GM19023 (cell line): Measurements from ENCODE around the gene ASB18.

Experiments
- ATAC-seq: cut with Tn5 transposase; IDR thresholded peaks from one replicate; pipeline ENCODE4 v1.9.1; 2021; ENCODE audit warnings: mild to moderate bottlenecking, moderate library complexity; ENCODE audit not compliant: unreplicated experiment

ASB18 gene

DNA sequence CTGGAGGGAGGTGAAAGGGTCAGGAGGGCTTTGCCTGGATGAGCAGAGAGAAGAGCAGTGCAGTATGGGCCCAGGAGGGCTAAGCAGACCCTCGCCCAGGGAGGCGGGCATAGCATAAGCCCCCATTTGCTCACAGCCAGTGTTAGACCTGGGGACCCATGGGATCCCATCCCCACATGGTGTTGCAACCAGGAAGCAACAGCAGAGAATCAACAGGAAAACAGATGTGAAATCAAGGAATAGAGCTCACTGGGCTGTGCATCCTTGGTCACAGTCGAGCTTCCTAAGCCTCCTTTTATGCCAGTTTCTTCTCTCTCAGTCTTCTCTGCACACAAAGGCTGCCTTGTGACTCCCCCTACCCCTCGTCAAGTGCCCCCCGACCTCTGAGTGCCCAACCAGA, 19.9 kb downstream of the ASB18 start:
- ATAC-seq: no peak

DNA sequence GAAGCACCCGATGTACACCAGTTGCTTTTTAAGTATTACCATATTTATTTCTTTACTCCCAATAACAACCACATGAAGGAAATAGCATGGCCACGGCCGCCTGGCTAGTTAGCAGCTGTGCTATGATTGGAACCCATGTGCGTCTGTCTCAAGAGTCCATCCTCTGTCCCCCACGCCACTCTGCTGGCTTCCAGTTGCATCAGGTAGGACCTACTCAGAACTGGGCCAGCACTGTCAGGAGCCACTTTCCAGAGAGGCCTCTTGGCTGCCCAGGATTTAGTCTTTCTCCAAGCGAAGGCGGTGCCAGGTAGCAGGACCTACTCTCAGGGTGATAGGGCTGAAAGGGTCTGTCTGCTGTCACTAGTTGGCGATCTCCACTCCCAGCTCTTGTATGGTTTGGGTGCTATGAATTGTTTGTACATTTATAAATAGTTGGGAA, 22.1 kb downstream of the ASB18 start:
- no peak for ATAC-seq

DNA sequence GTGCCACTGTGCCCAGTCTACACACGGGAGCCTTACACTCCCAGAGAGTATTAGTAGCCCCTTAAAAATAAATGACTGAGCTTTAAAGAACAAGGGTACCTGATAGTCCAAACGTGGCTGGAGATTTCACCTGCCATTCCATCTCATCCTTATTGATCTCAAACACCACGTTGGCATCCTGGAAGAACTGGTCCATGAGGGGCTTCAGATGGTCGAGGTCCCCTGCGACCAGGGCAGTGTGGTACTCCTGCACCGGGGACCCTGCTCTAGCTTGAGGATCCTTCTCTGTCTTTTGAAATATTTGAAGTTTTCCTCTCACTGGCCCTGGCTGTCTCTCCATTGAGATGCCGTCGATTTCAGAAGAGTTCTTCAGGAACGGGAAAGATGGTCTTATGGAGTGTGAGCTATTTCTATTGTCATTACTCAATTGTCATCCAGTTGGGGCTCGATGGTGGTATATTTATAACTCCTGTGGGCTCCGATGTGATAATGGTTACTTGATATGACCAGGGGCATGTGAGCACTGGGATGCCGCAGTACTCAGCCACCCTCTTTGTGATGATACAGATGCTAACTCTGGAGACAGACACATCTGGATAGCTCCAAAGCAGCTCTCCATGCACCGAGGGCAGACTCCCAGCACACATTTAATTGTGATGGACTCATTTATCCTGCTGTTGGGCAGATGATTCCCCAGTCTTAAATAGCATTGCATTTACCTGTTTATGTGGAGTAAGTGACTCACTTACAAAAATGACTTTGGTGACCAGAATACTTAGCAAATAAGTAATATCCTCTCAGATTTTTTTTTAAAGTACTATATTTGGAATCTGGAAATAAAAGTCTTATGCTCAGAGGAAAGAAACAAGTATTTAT, 22.8 kb downstream of the ASB18 start:
- no peak for ATAC-seq

DNA sequence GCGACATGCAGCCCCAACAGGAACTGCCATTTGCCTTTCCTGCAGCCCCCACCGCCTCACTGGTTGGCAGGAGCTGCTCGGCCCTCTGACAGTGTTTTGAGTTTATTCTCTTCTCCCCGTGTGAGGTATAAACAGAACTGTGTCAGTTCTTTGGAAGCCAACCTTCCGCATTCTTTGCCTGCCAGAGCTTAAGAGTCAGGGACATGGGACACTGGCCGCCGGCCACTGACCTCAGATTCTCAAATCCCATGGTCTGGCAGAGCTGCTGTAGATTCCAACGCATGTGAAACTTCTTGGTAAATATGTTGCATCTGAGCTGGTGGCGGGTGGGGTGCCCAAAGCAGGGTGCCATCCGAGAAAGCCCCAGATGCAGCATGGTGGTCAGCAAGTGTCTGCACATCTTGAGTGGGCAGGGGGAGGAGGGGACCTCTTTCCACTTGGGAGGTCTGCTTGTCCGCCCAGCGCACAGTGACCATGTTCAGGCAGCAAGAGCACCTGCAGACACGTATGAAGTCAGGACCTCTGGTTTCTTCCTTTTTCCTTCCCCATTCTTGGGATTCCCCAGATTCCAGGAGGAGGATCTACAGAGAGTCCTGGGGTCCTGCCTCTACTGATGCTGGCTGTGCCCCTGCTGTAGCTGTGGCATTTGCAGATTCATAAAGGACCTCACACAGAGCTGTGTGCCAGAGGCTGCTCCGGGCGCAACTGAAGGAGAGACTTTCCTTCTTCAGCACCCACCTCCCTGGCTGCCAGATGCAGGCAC, 23.8 kb downstream of the ASB18 start:
- no peak for ATAC-seq

DNA sequence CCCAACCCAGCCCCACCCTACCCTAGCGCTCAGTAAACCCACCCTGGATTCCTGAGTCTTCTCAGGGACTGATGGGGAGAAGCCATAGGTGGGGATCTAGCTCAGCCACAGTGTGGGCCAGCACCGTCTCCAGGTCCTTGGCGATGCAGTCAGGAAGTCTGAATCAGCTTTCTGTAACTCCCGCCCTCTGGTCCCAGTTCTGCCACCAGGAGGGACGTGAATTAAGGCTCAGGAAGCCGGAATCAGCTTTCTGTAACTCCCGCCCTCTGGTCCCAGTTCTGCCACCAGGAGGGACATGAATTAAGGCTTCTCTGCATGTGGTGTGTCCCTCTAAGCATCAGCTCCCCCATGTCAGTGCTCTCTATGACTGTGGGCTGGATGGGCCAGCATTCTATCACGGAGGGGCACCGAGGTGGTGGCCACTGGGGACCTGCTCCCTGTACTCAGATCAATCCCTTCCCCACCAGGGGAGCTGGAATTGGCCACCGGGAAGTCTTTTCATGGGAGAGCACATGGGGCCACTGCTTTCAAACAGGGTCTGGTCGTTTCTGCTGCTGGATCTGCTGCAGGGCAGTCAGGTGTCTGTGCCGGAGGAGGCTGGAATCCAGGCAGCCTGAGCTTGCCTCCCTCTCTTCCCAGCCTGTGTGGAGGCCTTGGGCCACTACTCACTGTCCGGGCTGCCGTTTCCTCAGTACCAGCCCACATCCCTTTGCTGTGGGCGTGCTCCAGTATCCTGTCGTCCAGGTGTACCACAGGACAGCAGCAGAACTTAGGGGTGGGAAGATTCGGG, 24.7 kb downstream of the ASB18 start:
- ATAC-seq: no peak

DNA sequence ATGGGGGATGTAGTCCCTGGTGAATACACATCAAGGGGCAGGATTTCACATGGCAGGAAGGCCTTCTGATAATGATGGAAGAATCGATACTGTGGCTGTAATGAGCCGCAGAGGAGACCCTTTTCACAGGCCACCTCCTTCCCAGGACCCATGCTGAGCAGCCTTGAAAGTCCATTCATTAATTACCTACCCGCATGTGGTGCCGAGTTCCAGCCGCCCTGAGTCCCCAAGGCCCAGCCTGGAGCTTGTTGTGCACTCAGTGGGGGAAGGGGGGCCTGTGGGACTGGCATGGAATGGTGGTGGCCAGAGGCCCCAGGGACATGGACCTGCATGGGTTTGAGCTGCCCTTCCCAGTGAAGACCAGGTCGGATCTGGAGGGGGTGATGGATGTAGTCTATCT, 25.5 kb downstream of the ASB18 start:
- no peak for ATAC-seq

DNA sequence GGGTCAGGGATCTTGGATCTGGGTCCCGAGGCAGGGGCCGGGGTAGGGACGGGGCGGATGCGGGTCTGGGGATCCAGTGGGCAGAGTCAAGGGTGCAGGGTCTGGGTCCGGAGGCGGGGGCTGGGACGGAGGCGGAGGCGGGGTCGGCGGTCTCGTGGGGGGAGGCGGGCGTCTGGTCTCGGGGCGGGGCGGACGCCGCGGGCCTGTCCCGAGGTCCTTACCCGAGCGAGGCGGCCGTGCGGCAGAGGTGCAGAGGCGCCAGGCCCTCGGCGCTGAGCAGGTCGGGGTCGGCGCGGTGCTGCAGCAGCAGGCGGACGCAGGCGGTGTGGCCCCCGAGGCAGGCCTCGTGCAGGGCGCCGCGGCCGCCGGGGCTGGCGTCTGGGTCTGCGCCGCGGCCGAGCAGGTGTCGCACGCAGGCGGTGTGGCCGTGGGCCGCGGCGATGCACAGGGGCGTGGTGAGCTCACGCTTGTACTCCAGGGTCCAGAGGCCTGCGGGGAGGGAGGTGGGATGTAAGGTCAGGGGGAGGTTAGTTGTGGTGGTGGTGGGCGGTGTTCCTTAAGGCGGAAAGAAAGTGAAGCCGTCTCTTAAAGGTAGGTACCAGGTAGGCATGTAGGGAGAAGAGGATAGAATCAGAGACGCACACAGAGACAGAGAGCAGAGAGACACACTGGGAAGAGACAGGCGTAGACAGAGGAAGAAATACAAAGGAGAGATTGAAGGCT, 26.6 kb downstream of the ASB18 start:
- no peak for ATAC-seq

DNA sequence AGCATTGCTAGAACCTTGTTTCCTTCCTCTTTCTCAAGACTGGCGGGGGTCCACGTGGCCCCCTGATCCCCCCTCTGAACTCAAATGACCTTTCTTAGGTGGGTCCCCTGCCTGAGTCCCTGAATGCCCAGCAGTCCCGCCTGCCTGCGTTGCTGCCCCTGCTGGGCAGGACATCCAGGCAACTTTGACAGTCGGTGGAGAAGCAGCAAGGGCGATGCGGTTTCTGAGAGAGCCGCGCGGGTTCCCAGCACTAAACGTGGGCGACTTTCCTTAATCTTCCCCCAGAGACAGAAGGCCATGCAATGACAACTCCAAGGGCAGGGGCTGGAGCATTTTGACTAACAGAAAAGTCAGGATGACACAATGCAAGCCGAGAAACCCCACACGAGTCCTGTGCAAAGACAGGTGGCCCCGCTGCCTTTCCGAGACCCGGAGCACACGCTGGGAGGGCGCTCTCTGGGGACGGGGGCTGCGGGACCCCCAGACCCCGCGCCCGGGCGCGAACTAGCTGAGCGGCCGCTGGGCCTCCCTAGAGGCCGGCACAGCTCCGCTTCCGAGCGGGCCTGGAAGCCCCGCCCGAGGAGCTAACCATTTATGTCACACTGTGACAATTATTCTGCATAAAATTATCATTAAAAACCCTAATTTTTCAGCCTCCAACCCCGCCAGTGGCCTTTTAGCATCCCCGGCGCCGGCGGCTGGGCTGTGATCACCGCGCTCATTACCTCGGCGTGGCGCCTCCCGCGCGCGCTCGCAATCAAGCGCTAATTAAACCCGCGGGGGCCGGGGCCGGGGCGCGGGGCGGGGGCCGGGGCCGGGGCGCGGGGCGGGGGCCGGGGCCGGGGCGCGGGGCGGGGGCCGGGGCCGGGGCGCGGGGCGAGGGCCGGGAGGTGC, 27.4 kb downstream of the ASB18 start:
- no peak for ATAC-seq

DNA sequence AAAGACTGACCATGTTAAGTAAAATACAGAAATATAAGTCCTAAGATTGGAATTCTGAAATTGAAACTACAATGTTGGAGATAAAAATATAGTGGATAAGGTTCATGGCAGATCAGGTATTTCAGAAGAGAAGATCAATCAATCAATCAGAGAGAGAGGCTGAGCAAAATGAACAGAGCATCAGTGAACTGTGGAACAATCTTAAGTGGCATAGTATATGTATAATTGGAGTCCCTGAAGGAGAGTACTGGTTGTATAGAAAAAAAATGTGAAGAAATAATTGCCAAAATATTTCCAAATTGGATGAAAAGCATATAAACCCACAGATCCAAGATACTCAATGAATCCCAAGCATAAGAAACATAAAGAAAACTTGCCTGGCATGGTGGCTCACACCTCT, 35.0 kb downstream of the ASB18 start:
- ATAC-seq: no peak

DNA sequence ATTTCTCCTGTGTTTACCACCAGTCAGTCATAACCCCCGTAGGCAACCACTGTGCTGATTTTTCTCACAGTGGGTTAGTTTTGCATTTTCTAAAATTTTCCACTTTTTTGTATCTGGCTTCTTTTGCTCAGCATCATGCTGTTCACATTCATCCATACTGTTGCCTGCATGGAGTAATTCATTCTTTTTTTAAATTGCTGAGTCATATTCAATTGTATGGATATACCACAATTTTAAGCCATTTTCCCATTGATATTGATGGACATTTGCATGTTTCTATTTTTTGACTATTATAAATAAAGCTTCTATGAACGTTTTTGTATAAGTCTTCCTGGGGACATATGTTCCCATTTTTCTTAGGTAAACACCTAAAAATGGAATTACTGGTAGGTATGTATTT, 40.5 kb downstream of the ASB18 start:
- no peak for ATAC-seq

DNA sequence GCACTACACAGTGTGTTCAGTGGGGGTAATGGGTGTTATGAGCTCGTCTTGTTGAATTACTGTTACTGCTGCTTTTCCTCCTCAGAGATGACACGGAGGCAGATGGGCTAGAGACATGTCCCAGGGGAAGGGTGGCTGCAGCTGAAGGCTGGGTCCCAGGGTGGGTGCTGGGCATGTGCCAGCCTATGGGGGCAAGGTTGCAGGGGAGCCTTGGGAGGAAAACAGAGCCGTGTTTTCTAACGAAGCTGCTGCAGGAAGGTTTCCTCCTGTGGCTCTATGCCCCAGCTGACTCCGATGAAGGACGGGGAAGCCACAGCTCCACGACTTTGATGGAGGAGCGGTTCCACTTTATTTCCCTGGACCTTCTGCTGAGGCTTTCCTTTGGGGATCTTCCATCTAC, 42.4 kb downstream of the ASB18 start:
- no peak for ATAC-seq

DNA sequence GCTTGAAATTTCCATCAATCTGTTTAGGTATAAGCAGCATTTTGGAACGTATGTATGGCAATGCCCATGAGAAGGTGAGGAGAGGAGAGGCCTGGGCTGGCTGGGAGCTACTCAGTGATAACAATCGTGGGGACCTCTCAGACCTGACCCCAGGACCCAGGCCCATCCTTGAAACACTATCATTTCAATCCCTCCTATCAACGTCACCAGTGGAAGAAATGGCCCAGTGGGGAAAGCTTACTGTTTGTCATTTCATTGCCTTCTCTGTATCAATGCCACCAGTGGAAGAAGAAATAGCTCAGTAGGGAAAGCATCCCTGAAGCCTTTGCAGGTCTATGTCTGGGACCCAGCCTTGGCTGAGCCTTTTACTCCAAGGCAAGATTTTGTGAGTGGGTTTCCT, 44.8 kb downstream of the ASB18 start:
- no peak for ATAC-seq

DNA sequence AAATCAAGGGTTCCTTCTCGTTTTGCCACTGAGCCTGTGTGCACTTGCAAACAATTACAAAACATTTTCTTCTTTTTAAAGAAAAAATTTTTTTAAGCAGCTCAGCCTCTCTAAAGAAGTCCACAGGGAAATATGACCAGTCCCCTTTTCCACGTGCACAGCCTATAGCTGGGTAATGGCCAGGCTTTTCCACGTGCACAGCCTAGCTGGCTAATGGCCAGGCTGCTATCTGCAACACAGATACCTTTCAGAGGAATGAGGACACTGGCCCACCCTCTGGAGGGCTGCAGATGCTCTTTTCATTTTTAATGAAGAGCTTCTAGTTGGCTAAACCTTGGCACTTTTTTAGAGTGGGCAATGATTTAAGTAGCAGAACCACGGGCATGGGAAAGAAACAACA, 46.3 kb downstream of the ASB18 start:
- ATAC-seq: no peak

DNA sequence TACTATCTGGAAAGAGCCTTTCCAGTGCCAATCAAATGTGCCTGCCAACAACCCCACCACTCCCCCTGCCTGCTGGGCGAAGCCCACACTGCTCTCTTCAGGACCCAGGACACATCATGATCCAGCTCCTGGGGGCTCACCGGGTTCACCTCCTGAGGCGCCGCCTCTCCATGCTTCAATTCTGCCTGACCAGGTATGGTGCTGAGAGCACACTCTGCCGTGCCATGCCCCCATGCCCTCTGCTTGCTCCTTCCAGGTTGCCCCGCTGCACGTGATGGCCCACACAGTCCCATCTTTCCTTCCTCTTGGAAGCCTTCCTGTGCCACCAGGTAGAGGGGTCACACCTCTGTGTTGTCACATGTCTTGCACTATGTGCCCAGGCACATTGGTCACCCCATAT, 47.5 kb downstream of the ASB18 start:
- ATAC-seq: no peak

DNA sequence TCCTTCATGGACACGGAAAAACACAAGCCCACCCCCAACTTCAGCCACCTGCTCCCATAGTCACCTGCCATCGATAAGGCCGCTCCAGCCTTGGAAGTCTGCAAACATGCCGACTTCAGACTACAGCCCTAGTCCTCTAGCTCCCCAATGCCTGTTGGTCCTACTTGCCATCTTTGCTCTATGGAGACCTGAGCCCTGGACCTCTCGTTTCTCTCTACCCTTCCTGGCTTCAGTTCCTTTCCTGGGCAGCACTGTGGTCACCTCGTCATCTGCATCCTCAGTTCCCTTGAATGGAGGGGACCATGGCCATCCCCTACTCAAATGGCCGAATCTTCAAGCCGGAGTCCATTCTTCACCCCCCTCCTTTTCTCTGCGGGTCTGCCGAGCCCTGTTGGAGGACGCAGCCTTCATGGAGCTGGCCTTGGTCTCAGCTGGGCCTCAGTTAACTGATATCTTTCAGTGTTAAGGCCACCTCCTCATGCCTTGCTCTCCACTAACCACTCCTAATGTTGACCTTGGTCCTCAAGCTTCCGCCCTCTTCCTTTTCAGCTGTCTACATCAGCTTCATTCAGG, 48.4 kb downstream of the ASB18 start:
- ATAC-seq: no peak

DNA sequence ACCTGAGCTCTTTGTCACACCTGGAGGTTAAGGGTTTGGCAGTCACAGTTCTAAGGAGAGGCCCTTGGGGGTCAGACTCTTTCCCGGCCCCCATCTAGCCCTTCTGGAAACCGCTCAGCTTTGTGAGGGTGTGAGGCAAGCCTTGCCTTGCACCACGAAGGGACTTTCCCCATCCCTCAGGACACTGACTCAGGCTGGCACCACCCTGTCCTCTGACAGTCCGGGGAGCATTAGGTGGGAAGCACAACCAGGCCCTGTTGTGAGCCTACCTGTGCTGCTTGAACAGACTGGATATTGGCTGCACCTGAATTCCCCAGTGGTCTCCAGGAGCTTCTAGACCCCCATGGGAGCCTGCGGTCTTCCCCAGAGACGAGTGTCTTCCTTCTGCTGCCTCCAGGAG, 49.0 kb downstream of the ASB18 start:
- no peak for ATAC-seq

DNA sequence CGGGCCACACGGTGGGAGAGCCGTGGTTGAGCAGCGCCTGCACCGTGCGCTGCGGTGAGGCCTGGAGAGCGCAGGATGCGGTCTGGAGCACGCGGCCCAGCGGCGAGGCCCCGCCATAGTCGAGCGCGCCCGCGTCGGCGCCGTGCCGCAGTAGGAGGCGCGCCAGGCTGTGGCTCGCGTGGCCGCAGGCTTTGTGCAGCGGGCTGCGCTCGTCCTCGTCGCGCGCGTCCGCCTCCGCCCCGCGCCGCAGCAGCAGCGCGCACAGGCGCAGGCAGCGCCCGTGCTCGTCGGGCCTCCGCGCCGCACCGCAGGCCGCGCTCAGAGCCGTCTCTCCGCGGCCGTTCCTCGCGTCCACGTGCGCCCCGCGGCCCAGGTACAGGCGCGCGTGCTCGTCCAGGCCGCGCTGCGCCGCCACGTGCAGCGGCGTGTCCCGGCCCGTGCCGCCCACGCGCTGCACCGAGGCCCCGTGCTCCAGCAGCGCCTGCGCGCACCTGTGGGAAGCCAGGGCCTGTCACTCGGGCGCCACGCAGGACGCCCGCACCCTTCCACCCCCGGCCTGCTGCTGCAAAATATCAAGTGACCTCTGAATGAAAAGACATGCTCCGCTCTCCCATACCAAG, 49.7 kb downstream of the ASB18 start:
- ATAC-seq: no peak

DNA sequence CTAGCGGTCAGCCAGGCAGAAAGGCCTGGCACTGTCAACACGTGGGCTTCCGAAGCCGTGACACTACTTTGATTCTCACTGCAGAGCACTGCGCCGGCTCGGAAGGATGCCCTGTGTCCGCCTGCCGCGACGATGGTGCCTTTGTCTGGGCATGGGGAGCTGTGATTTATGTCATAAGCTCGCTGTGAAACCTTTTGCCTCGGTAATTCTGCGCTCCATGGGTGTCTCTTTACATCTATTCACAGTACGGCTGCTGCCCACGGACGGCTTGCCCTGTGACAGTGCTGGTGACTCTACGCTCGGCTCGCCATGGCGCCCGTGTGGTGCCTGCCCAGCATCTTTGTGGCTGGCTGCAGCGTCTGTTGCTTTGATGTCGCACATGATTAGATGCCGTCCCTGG, 52.9 kb downstream of the ASB18 start:
- no peak for ATAC-seq

DNA sequence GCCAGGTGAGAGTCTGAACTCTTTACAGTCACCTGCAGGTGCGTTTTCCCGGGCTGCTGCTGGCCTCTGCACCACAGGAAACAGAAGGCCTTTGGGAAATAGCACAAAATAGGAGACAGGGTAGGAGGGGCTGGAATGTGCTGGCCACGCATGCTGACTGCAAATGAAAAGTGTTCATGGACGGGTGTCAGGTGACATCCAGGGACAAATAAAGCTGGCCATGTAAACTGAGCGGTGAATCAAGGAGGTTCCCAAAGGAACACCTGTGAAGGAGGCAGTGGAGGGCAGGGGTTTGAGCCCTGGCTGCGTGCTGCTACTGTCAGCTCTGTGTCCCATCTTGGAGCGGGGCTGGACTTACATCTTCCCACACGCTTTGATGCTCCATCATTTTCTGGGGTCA, 53.7 kb downstream of the ASB18 start:
- ATAC-seq: no peak
